Measurements from ENCODE around the gene THADA.
"Not testable (repeated sequence)": the region's sequence is repeated elsewhere in the genome, so short reads cannot be mapped to it uniquely, and the experiment has no call there.

The THADA gene

DNA sequence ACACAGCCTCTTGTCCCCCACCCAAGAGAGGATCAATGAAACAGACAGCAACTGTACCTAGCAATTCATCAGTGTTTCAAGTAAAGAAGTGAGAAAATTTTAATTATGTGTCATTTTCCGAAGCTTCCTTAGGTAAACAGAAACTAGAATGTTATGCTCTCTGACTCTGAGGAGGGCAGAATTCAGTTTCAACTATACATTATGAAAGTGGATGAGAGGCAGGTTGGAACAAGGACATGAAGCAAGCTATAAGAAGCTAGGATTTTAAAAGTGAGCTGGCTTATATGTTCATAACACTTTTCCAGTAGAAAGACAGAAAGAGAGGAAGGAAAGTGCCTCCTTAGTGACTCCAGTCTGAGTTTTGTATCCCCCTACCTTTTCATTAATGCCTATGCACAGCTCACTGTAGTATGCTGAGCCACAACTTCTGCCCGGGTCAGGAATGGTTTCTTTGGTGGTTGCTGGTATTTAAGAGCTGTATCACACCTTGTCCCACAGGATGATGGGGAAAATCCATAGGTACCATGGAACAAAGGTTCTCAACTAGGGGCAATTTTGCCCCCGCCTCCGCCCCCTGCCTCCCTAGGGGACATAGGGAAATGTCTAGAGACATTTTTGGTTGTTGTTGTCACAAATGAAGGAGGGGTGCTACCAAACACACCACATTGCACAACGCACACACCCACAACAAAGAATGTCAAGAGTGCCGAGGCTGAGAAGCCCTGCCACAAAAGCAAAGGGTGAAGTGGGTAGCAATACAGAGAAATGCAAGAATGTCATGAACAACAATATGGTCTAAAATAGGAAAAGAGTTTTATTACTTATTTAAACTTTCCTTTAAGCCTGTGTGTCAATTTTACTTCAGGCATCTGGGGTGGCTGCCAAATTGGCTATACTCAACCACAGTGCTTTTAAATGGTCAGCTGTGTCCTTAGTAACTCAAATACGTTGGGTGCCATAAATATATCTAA, 208.5 kb downstream of the THADA start:
- TF ChIP-seq, protein P1, sequence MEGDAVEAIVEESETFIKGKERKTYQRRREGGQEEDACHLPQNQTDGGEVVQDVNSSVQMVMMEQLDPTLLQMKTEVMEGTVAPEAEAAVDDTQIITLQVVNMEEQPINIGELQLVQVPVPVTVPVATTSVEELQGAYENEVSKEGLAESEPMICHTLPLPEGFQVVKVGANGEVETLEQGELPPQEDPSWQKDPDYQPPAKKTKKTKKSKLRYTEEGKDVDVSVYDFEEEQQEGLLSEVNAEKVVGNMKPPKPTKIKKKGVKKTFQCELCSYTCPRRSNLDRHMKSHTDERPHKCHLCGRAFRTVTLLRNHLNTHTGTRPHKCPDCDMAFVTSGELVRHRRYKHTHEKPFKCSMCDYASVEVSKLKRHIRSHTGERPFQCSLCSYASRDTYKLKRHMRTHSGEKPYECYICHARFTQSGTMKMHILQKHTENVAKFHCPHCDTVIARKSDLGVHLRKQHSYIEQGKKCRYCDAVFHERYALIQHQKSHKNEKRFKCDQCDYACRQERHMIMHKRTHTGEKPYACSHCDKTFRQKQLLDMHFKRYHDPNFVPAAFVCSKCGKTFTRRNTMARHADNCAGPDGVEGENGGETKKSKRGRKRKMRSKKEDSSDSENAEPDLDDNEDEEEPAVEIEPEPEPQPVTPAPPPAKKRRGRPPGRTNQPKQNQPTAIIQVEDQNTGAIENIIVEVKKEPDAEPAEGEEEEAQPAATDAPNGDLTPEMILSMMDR (IDR thresholded peaks at IDR 0.05; ENCODE audit: low read length), result no peak
- TF ChIP-seq EZH2 (IDR thresholded peaks at IDR 0.05; ENCODE audit: borderline replicate concordance, low read length), result no peak
- peak overlapping the region; percentile 43 for H3K27ac ChIP-seq (ENCODE audit: low read depth, low read length, poor library complexity, severe bottlenecking)
- H3K36me3 ChIP-seq (ENCODE audit: insufficient read depth, low read length), result no peaks in the 10 kb centered on the region
- H3K4me2 ChIP-seq (ENCODE audit: low read length), result peak overlapping the region; percentile 42
- peak overlapping the region; percentile 15; the same call in 1 of the 2 replicates for H3K9ac ChIP-seq (ENCODE audit: low read length)
- H3K27me3 ChIP-seq (ENCODE audit: insufficient read depth, low read length), result no peaks in the 10 kb centered on the region
- no peaks in the 10 kb centered on the region for H3K9me3 ChIP-seq (ENCODE audit: low read length)
- no peaks in the 10 kb centered on the region for H3K79me2 ChIP-seq (ENCODE audit: insufficient read depth, low read length)
- no peak overlapping the region for H3K4me3 ChIP-seq (ENCODE audit: low read depth, low read length, poor library complexity, severe bottlenecking)
- H3F3A ChIP-seq (ENCODE audit: insufficient read depth, low read length), result no peaks in the 10 kb centered on the region
- no peak overlapping the region for H2AFZ ChIP-seq (ENCODE audit: low read length)
- H3K4me1 ChIP-seq (ENCODE audit: insufficient read depth, low read length, severe bottlenecking), result peaks cover 29% of the 10 kb centered on the region
- H3K9me2 ChIP-seq (ENCODE audit: low read depth, low read length), result no peaks in the 10 kb centered on the region
- H4K20me1 ChIP-seq (ENCODE audit: insufficient read depth, low read length), result no peaks in the 10 kb centered on the region

DNA sequence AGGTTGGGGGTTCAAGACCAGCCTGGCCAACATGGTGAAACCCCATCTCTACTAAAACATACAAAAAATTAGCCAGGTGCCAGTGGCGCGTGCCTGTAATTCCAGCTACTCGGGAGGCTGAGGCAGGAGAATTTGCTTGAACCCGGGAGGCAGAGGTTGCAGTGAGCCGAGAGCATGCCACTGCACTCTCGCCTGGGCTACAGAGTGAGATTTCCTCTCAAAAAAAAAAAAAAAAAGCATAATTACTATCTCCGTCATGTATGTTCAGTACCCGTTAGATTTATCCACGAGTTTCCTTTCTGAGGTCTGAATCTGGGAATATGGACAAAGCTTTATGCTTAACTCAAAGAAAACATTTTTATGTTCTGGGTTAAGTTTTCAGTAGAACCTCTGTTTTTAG, 209.2 kb downstream of the THADA start:
- not testable (repeated sequence) for H3K36me3 ChIP-seq (ENCODE audit: insufficient read depth, low read length); H3F3A ChIP-seq (ENCODE audit: insufficient read depth, low read length); H3K9me3 ChIP-seq (ENCODE audit: low read length); H3K9me2 ChIP-seq (ENCODE audit: low read depth, low read length); H3K27me3 ChIP-seq (ENCODE audit: insufficient read depth, low read length); H3K4me3 ChIP-seq (ENCODE audit: low read depth, low read length, poor library complexity, severe bottlenecking); H4K20me1 ChIP-seq (ENCODE audit: insufficient read depth, low read length); H2AFZ ChIP-seq (ENCODE audit: low read length); H3K79me2 ChIP-seq (ENCODE audit: insufficient read depth, low read length)
- peak overlapping the region; percentile 15; the same call in 1 of the 2 replicates for H3K9ac ChIP-seq (ENCODE audit: low read length)
- peaks cover 29% of the 10 kb centered on the region for H3K4me1 ChIP-seq (ENCODE audit: insufficient read depth, low read length, severe bottlenecking)
- H3K4me2 ChIP-seq (ENCODE audit: low read length), result peak overlapping the region; percentile 42
- H3K27ac ChIP-seq (ENCODE audit: low read depth, low read length, poor library complexity, severe bottlenecking), result peak overlapping the region; percentile 43

DNA sequence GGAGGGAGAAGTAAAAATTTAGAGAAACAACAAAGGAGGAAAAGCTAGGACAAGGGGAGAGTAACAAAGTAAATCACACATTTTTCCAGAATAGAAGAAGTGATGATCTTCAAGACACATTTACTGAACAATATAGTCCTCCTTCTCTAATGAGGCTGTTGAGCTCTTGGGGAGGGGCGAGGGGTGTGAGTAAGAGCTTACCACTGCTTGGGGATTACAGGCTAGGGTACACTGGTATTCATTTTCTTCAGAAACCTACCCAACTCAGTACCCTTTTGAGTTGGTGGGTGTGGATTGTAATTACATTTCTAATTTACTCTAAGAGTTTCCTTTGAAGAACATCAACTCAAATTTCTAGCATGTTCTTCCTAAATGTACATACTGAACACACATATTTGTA, 211.7 kb downstream of the THADA start:
- H3K27me3 ChIP-seq (ENCODE audit: insufficient read depth, low read length), result no peaks in the 10 kb centered on the region
- no peaks in the 10 kb centered on the region for H3K36me3 ChIP-seq (ENCODE audit: insufficient read depth, low read length)
- no peak overlapping the region for H3K27ac ChIP-seq (ENCODE audit: low read depth, low read length, poor library complexity, severe bottlenecking)
- no peaks in the 10 kb centered on the region for H3K9me2 ChIP-seq (ENCODE audit: low read depth, low read length)
- H3K4me1 ChIP-seq (ENCODE audit: insufficient read depth, low read length, severe bottlenecking), result peaks cover 29% of the 10 kb centered on the region
- no peaks in the 10 kb centered on the region for H3K9me3 ChIP-seq (ENCODE audit: low read length)
- H3K4me2 ChIP-seq (ENCODE audit: low read length), result no peak overlapping the region
- H3F3A ChIP-seq (ENCODE audit: insufficient read depth, low read length), result no peaks in the 10 kb centered on the region
- no peaks in the 10 kb centered on the region for H3K79me2 ChIP-seq (ENCODE audit: insufficient read depth, low read length)
- no peak overlapping the region for H3K4me3 ChIP-seq (ENCODE audit: low read depth, low read length, poor library complexity, severe bottlenecking)
- no peaks in the 10 kb centered on the region for H4K20me1 ChIP-seq (ENCODE audit: insufficient read depth, low read length)
- H3K9ac ChIP-seq (ENCODE audit: low read length), result no peak overlapping the region
- TF ChIP-seq EZH2 (IDR thresholded peaks at IDR 0.05; ENCODE audit: borderline replicate concordance, low read length), result no peak
- TF ChIP-seq, protein P1 (IDR thresholded peaks at IDR 0.05; ENCODE audit: low read length), result no peak
- no peak overlapping the region for H2AFZ ChIP-seq (ENCODE audit: low read length)
